Measurements from ENCODE around the gene MRPL54.

DNA sequence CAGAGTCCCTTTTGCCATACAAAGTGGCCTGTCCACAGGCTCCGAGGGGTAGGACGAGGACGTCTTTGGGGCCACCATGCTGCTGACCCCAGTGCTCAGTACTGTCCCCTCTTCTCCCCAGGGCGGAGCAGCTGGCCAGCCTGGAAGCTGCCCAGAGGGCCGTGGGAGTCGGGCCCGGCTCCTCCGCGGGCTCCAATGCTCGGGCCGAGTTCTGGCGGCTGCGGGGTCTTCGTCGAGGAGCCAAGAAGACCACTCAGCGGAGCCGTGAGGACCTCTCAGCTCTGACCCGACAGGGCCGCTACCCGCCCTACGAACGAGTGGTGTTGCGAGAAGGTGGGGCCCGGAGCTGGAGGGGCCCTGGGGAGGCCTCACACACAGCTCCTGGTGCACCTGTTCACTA lies 22.1 kb upstream of the MRPL54 start:
- TF ChIP-seq CTCF (conservative IDR thresholded peaks at IDR 0.05 in 1 of 2, IDR thresholded peaks at IDR 0.05 in 1 of 2; ENCODE audit: extremely low read depth in 1 of 2, insufficient read depth in 1 of 2, low read depth in 1 of 2, low read length in 2 of 2) (no peak), EZH2 (IDR thresholded peaks at IDR 0.05; ENCODE audit: borderline replicate concordance, low read length) (no peak)

All from mammary epithelial cell (primary cell).